ENCODE data around the gene HEBP2.
"Not testable (repeated sequence)": the region's sequence is repeated elsewhere in the genome, so short reads cannot be mapped to it uniquely, and the experiment has no call there.

HEBP2 gene, protein sequence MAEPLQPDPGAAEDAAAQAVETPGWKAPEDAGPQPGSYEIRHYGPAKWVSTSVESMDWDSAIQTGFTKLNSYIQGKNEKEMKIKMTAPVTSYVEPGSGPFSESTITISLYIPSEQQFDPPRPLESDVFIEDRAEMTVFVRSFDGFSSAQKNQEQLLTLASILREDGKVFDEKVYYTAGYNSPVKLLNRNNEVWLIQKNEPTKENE

GRCh38 chr6:138403801-138404665 is at the start of gene HEBP2:
Gene HEBP2 (plus strand): TSS chr6:138404223. CDS start chr6:138404496, 273 bp downstream.
- in situ Hi-C loops (cut with MboI; ENCODE audit: low sequenced_read_pairs, unreplicated experiment): no loop called here
- peak; percentile 95 for DNase-seq (ENCODE audit: low spot score)
- TF ChIP-seq, protein P1, sequence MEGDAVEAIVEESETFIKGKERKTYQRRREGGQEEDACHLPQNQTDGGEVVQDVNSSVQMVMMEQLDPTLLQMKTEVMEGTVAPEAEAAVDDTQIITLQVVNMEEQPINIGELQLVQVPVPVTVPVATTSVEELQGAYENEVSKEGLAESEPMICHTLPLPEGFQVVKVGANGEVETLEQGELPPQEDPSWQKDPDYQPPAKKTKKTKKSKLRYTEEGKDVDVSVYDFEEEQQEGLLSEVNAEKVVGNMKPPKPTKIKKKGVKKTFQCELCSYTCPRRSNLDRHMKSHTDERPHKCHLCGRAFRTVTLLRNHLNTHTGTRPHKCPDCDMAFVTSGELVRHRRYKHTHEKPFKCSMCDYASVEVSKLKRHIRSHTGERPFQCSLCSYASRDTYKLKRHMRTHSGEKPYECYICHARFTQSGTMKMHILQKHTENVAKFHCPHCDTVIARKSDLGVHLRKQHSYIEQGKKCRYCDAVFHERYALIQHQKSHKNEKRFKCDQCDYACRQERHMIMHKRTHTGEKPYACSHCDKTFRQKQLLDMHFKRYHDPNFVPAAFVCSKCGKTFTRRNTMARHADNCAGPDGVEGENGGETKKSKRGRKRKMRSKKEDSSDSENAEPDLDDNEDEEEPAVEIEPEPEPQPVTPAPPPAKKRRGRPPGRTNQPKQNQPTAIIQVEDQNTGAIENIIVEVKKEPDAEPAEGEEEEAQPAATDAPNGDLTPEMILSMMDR (IDR thresholded peaks at IDR 0.05; ENCODE audit: borderline replicate concordance, control extremely low read depth, extremely low read depth, insufficient read depth, missing control alignments): peak; percentile 46

DNA sequence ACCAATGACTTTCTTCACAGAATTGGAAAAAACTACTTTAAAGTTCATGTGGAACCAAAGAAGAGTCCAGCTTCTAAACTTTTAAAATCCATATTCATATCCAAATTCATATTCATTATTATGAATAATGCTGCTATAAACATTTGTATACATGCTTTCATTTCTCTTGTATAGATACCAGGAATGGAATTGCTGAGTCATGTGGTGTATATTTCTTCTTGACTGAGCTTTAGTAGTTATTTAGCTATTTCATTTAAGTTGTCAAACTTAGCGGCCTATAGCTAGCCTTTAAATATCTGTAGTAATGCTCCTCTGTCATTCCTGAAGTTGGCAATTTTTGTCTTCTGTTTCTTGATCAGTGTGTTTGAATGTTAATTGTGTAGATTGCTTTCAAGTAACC is 46.1 kb upstream of the HEBP2 start:
- in situ Hi-C loops (cut with MboI; ENCODE audit: low sequenced_read_pairs, unreplicated experiment): no loop called here
- DNase-seq (ENCODE audit: low spot score): no peak
- TF ChIP-seq, protein P1 (IDR thresholded peaks at IDR 0.05; ENCODE audit: borderline replicate concordance, control extremely low read depth, extremely low read depth, insufficient read depth, missing control alignments): no peak

GRCh38 chr6:138368684-138369083 is 35.3 kb upstream of the HEBP2 start:
- DNase-seq (ENCODE audit: low spot score); in situ Hi-C loops (cut with MboI; ENCODE audit: low sequenced_read_pairs, unreplicated experiment): not testable (repeated sequence)

DNA sequence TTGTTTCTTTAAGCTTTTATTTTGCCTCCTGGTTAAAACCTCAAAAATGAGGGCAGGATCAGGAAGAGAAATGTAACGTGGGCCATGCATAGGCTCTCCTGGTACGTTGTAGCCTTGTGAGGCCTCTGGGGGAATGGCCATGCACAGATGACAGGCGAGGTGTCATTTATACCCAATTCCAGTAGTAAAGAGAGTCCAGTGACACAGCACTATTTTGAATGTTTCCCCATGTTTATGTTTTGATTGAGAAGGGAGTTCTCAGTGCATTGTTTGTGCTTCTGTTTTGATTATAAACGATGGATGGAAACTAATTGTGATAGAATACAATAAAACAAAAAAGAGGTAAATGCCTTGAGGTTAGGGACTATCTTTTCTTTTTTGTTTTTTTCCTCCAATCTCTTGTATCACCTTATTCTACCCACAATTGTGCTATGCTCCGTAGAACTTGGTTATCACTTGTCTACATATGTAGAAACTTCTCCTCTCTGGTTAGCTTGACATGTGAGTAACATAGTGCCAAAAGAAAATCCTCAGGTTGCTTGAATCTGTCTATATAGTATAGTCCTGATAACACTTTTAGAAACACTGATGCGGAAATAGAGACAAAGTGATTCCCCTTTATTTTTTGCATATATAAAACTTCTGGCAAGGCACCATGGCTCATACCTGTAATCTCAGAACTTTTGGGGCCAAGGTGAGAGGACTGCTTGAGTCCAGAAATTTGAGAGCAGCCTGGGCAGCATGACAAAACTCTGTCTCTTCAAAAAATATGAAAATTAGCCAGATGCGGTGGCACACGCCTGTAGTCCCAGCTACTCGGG is 33.2 kb upstream of the HEBP2 start:
- DNase-seq (ENCODE audit: low spot score): no peak
- in situ Hi-C loops (cut with MboI; ENCODE audit: low sequenced_read_pairs, unreplicated experiment): no loop called here

GRCh38 chr6:138371452-138371711 is 32.6 kb upstream of the HEBP2 start:
- TF ChIP-seq, protein P1 (IDR thresholded peaks at IDR 0.05; ENCODE audit: borderline replicate concordance, control extremely low read depth, extremely low read depth, insufficient read depth, missing control alignments): no peak
- no peak for DNase-seq (ENCODE audit: low spot score)
- in situ Hi-C loops (cut with MboI; ENCODE audit: low sequenced_read_pairs, unreplicated experiment): no loop called here

More for the DNA sequence above, 33.2 kb upstream of the HEBP2 start:
- TF ChIP-seq, protein P1 (IDR thresholded peaks at IDR 0.05; ENCODE audit: borderline replicate concordance, control extremely low read depth, extremely low read depth, insufficient read depth, missing control alignments): no peak

DNA sequence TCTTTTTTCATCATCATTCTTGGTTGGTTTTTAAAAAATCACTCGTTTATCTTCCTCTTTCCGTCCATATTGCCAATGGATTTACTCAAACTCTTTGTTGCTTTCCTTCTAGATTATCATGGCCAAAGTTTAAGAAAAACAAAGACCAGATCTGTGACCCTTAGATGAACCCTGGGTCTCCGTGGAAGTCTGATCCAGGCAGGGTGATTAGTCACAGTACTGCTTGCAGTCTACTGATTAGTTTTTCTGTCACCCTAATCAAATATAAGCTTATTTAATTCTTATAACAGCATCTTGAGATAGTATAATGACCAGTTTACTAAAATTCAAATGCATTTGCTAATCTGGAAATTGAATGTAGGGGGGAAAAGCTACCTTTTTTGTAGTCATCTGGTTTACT is 32.3 kb upstream of the HEBP2 start:
- TF ChIP-seq, protein P1 (IDR thresholded peaks at IDR 0.05; ENCODE audit: borderline replicate concordance, control extremely low read depth, extremely low read depth, insufficient read depth, missing control alignments): no peak
- DNase-seq (ENCODE audit: low spot score): no peak
- in situ Hi-C loops (cut with MboI; ENCODE audit: low sequenced_read_pairs, unreplicated experiment): no loop called here

All from GM13976 (cell line).